GM15510 (cell line): ENCODE data around the gene BCAS3.

ENCODE experiments used
- POLR2A ChIP-seq: IDR thresholded peaks from 3 replicates; pipeline ENCODE4 v1.6.1; 2011; ENCODE audit warnings: borderline replicate concordance; ENCODE audit not compliant: insufficient read length; ENCODE audit errors: extremely low read depth

BCAS3 gene

DNA sequence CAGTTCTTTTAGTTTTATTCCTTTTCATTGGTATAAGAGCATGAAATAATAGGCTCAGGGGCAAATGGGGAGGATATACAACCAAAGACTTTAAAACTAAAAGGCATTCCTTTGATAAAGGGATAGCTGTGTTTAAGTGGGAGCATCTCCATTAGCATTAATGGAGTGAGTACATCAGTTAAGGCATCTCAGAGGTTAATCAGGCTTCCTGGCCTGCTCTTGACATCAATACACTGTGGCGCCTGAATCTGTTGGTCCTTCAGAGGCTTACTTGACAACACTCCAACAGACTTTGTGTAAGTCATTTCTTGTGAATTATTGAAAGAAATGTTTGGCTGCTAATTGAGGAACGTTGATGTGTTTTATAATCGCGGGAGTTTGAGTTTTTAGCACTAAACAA is 230.7 kb downstream of the BCAS3 start:
- no peak for TF ChIP-seq POLR2A

DNA sequence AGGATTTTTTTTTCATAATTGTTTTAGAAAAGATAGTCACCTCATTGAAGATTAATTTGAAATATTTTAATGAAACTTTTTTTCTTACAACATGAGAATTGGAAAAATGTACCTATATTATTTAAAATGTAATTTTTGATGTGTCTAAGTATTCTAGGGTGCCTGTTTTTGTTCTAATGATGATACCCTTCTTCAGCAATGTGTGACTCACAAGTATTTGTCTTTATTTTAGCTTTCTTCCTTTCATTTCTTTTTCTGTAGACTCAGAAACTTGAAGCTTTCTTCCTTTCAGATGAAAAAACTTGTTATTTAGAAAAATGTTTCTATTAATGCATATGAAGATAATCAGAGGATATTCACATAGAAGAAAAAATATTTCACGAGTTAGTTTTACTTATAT is 231.8 kb downstream of the BCAS3 start:
- no peak for TF ChIP-seq POLR2A

DNA sequence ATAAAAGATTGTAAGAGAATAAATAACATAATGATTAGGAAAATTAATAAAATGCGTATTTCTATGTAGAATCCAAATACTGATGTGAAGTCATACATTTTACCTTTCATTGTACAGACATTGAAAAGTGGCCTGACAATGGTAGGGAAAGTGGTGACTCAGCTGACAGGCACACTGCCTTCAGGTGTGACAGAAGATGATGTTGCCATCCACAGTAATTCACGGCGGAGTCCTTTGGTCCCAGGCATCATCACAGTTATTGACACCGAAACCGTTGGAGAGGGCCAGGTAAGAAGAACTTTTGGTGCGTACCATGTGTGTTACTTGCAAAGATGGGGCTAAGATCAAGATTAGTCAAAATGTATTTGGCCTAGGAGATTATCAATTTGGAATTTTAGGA is 232.8 kb downstream of the BCAS3 start:
- TF ChIP-seq POLR2A: no peak

DNA sequence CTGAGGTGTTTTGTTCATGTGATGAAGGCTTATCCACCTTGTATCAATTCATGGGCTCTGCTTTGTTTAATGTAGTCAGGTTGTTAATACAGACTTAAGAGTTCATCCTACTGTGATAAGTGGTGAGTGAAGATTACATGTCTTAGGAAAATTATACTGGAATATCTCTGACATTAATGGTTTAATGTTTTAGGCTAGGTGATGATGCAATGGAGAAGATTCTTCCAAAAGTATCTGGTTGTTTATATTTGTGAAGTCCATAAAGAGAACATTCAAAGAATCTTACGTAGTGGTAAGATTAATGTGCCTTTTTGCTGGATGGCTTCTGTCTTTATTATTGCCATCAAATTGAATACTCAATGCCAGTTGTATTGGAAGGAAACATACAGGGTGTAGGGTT is 236.4 kb downstream of the BCAS3 start:
- TF ChIP-seq POLR2A: no peak

DNA sequence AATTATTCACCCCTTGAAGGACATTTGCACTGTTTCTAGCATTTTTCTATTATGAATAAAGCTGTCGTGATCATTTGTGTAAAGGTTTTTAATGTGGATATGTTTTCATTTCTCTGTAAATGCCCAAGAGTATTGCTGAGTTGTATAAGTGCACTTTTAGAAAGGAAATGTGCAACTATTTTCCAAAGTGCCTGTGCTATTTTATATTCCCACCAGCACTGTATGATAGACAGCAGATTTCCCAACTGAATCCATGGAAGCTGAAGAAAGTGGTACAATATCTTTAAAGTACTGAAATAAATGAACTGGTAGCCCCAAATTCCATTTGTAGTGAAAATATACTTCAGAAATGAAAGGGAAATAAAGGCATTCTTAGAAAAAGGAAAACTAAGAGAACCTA is 238.4 kb downstream of the BCAS3 start:
- no peak for TF ChIP-seq POLR2A

DNA sequence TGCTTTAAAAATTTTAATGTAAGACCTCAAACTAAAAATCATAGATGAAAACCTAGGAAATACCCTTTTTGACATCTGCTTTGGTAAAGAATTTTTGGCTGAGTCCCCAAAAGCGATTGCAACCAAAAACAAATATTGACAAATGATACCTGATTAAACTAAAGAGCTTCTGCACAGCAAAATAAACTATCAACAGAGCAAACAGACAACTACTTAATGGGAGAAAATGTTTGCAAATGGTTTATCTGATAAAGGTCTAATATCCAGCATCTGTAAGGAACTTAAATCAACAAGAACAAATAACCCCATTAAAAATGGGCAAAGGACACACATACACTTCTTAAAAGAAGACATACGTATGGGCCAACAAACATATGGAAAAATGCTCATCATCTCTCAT is 242.5 kb downstream of the BCAS3 start:
- no peak for TF ChIP-seq POLR2A

DNA sequence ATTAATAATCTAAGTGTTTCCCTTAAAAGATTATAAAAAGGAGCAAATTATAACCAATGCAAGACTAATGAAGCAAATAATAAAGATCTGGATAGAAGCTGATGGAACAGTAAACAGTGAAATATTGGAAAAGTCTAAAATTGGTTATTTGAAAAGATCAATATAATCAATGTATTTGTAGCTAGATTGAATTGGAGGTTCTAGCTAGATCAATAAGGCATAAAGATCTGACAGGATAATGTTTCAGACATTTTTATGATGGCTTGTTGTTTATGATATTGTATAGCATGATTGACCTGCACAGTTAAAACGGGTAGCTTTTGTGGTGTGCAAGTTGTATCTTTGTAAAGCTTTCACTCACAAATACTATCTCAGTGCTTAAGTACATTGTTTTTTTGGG is 245.3 kb downstream of the BCAS3 start:
- no peak for TF ChIP-seq POLR2A

DNA sequence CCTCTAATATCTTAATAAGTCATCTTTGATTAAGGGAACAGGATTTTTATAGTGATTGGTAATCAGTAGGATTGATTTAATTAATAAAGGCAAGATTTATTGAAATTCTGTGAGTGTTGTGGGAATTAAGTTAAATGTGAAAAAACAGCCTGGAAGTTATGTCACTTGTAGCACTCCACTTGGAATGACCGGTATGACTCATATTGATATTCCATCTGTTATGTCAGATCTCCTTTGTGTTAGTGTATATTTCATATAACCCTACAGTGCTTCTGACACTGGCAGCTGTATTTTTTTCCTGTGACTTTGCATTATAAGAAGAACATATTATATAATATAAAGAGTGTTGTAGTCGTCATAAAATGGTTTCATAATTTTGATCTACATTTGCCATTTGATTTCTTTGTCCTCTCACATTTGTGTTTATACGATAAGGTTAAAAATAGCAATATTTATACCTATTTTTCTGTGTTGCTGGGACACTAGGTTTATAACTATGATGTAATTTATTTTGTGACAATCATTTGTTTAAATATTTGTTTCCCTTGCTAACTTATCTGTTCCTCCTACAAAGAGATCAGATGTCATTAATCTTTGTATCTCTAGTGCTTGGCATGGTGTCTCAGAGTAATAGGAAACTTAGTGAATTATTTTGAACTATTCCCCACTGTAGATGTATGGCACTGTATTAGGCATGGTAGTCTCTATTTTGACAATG is 249.0 kb downstream of the BCAS3 start:
- TF ChIP-seq POLR2A: no peak

DNA sequence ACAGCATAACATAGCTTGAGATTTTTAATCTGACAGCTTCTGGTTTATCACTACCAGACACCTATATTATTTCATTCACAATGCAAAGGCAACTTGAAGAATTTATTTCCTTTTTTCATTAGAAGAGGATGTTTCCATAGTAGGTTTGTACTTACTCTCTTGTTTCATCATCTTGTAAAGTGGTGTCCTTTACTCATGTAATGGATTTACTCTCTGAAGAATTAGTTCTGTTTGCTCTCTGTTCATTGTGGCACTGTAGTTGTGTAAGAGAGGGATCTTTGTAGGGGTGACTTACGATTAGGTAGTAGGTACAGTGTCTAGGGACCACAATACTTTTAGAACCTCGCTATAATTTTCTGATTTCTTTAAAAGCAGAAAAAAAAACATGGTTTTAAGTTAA is 256.1 kb downstream of the BCAS3 start:
- TF ChIP-seq POLR2A: no peak

DNA sequence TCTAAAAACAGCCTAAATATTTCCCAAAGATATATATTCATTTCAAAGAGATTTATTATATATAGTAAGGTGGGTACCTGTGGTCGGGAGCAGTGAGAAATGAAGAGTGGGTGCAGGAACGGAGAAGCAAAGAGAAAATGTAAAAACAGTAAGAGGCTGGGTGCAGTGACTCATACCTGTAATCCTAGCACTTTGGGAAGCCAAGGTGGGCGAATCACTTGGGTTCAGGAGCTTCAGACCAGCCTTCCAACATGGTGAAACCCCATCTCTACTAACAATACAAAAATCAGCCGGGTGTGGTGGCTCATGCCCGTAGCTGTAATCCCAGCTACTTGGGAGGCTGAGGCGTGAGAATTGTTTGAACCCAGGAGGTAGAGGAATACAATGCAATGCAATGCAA is 257.1 kb downstream of the BCAS3 start:
- TF ChIP-seq POLR2A: no peak

DNA sequence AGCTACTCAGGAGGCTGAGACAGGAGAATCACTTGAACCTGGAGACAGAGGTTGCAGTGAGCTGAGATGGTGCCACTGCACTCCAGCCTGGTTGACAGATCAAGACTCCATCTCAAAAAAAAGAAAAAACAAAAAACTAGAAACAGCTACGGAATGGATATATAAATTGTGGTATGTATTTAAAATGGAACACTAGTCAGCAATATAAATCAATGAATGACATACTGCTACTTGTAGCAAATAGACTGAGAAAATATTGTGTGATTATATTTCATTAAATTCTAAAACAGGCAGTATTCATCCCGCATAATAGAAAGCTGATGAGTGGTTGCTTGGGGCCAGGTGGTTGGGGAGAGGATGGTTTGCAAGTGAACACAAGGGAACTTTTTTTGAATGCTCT is 261.7 kb downstream of the BCAS3 start:
- no peak for TF ChIP-seq POLR2A

DNA sequence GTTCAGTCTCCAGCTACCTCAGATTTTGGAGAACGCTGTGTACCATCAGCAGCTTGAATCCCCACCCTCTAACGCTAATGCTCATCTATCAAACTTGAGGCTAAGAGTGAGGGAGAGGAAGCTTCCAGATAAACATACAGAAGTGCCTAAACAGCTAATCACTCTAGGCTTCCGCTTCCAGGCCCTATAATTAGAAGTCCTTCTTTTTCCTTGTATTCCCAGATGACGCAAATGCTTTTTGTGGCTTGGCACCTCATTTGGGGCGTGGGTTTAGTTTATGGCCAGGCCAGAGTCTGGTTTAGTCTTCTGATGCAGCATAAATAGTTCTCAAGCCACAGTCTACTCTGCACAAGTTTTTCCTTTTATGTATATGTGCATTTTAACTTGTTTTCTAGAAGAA is 263.4 kb downstream of the BCAS3 start:
- no peak for TF ChIP-seq POLR2A

DNA sequence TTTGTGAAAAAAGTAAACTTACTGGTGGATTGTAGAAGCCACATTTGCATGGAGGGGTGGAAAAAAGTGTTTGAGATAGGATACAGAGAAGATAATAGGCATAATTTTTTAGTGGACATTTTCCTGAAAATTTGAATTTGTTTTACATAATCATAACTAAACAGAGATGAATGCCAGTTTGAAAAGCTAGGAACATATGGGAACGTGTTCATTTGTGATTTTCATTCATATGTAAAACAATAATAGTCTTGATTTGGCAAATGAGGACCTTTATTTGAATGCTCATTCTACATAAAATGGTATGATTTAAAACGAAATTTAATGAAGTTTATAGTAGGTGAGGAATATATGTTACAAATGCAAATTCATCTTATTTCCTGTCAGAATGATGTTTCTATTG is 263.9 kb downstream of the BCAS3 start:
- no peak for TF ChIP-seq POLR2A

DNA sequence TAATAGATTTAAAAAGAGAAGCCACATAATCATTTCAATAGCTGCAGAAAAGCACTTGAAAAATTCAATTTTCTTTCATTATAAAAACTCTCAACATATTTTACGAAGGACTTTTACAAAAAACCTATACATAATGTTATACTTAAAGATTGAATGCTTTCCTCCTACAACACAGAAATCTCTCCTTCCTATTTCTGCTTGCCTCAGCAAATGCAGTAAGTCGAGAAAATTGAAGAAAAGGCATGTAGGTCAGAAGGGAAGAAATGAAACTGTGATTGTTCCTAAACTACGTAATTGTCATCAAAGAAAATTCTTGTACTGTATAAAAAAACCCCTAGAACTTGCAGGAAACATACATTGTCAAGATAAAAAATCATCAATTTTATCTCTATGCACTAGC is 267.1 kb downstream of the BCAS3 start:
- TF ChIP-seq POLR2A: no peak

DNA sequence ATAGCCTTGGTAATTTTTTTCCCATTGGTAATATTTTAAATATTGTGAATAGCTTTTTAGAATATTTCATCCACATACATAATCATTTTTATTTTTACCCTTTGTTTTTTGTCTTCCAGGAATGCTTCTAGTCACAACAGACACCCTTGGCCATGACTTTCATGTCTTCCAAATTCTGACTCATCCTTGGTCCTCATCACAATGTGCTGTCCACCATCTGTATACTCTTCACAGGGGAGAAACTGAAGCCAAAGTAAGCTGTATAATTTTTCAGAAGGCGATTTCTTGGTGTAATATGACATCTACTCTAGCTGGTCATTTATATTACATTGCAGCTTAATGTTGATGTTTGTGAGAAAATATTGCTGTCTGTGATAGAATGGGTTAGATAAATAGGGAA is 269.4 kb downstream of the BCAS3 start:
- TF ChIP-seq POLR2A: no peak

DNA sequence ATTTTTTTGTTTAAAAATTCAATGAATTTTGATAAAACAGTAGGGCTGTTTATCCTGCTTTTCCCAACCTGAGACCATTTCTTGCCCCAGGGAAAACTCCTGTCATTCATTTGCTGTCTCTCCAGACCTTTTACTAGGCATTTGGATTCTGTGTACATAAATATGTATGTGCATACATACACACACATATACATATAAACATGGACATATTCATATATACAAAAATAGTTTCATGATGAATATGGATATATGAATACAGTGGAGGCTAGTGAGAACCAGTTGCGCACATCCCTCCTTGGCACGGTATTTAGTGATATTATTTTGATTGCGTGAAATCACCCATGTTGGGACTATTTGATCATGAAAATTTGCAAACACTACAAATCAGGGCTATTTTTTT is 269.9 kb downstream of the BCAS3 start:
- no peak for TF ChIP-seq POLR2A

DNA sequence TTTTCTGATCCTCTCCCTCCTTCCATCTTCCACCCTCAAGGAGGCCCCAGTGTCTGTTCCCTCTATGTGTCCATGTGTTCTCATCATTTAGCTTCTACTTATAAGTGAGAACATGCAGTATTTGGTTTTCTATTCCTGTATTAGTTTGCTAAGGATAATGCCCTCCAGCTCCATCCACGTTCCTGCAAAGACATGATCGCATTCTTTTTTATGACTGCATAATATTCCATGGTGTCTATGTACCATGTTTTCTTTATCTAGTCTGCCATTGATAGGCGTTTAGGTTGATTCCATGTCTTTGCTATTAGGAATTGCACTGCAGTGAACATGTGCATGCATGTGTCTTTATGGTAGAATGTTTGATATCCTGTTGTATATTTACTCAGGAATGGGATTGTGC is 275.1 kb downstream of the BCAS3 start:
- no peak for TF ChIP-seq POLR2A

DNA sequence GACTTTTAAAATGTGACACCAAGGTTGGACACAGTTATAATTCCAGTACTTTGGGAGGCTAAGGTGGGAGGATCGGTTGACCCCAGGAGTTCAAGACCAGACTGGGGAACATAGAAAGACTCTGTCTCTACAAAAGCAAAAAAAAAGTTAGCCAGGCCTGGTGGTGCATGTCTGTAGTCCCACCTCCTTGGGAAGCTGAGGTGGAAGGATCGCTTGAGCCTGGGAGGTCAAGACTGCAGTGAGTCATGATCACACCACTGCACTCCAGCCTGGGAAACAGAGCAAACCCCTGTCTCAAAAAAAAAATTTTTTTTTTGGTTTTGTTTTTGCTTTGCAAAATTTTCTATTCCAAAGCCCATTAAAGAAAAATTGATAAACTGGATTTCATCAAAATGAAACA is 281.4 kb downstream of the BCAS3 start:
- no peak for TF ChIP-seq POLR2A

DNA sequence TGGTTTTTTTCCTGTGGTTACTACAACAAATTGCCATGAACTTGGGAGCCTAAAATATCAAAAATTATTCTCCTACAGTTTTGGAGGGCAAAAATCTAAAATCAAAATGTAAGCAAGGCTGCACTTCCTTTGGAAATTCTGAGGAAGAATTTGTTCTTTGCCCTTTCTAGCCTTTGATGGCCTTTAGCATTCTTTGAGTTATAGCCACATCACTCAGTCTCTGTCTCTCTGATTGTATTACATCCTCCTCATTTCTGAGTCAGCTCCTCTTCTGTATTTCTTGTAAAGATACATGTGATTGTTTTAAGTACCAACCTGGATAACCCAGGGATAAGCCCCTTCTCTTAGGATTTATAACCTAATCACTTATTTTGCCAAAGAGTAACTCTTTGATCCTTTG is 282.0 kb downstream of the BCAS3 start:
- TF ChIP-seq POLR2A: no peak
